HG02571 (cell line): ENCODE results near the gene SCAI.
A peak's percentile ranks its signal among the peaks of the same experiment; 100 is the strongest.
"Not testable (repeated sequence)": the region's sequence is repeated elsewhere in the genome, so short reads cannot be mapped to it uniquely, and the experiment has no call there.

Source experiments
- ATAC-seq: cut with Tn5 transposase; IDR thresholded peaks from one replicate; pipeline ENCODE4 v1.9.1; 2021; ENCODE audit warnings: mild to moderate bottlenecking, moderate library complexity; ENCODE audit not compliant: unreplicated experiment

SCAI gene

DNA sequence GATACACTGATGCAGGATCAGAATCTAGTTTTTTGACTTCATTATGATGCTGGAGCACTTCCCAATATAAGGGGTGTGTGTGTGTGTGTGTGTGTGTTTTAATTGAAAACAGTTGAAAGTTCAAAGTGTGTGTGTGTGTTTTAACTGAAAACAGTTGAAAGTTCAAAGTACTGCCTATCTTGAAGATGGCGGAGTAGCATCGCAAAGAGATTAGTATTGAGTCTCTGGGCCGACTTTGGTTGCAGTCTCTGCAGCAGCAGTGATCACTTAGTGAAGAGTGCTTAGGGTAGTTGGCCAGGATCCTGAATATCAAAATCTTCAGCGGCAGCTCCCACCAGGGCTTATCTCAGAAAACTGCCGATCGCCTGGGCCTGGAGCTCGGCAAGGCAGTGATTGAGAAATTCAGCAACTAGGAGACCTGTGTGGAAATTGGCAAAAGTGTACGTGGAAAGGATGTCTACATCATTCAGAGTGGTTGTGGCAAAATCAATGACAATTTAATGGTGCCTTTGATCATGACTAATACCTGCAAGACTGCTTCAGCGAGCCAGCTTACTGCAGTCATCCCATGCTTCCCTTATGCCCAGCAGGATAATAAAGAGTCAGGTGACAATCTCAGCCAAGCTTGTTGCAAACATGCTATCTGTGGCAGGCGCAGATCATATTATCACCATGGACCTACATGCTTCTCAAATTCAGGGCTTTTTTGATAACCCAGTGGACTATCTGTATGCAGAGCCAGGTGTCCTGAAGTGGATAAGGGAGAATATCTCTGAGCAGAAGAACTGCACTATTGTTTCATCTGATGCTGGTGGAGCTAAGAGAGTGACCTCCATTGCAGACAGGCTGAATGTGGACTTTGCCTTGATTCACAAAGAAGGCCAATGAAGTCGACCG is 7.3 kb upstream of the SCAI start:
- ATAC-seq: no peak

DNA sequence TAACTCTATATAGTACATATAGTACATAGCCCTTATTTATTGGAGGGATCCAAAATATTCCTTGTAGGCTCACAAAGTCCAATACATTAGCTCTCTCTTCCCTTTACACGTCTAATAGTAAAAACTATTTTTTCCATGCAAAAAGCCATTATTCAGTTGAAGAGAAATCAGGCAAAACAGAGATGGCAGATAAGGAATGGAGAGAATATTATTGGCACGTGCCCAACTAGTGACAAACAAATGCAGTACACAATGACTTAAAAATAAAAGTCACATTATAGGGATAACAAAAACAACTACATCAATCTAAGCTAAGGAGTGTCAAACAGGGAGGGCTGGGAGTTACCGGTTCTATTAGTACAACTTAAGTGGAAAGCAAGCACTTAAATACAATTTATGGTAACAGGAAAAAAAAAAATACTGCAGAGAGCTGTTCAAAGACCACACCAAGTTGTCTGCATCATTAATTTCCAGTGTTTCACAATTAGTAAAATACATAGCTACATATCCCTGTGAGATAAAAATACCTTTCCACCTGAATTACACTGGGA is 4.1 kb upstream of the SCAI start:
- ATAC-seq: no peak

DNA sequence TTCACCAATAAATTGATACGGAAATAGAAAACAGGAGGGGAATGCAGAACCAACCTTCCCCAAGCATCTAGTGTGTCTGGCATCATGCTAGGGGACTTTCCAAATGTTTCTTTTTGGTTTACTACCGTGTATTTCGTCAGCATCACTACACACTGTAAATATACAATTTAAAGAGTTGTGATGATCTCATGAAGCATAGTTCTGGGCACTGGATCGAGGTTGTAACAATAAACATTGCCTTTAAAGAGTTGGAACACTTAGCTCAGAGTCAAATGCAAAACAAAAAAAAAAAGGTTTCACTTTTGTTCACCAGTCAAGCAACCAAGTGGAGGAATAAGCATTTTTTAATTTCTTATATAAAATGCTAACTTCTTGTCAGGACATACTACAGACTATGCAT is 2.9 kb upstream of the SCAI start:
- no peak for ATAC-seq

DNA sequence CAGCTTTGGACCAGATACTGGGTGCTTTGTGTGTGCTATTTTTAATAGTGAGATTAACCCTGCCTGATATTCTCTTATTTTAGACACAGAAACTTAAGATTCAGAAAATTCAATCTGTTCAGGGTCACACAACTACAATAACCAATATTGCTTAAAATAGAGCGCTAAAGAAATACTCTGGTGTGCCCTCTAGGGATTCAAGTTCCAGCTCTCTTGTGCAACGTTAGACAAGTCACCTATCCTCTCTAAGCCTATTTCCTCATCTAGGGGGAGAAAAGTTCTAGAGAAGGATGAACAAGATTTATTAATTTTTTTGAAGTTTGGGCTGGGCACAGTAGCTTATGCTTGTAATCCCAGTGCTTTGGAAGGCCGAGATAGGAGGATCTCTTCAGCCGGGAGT is 2.1 kb upstream of the SCAI start:
- no peak for ATAC-seq

DNA sequence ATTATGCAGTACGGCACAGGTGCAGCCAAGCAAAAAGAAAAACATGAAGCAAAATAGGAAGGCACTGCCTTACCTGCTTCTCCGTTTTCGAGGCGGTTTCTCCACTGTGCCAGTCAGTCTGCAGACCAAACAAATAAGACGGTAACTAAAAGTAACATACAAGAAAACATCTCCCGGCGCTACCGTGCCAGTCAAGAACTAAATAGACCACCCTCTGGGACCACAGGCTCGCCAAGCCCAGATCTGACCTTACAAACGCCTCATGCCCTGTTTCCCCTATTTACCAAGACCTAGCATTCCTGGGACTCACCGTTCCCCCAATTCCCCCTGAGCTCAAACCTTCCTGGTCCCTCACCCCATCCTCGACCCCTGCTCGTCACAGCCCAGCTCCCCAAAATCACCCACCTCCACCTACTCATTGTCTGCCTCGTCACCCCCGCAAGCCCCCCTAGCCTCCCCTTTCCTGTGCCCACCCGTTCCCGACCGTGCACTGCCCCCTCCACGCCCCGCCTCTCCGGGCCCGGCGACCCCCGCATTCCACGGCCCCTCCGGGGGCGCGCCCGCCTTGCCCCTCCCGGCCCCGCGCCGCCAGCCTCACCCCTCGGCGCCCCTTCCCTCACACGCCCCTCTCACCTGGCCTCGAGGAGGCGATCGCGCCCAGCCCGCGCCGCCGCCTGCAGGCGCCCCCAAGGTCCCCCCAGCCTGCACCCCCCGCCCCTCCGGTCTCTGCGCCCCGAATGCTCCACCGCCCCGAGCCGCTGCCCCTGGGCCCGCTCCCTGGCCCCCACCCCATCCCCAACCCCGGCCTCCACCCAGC is 560 bp downstream of the SCAI start:
- no peak for ATAC-seq

DNA sequence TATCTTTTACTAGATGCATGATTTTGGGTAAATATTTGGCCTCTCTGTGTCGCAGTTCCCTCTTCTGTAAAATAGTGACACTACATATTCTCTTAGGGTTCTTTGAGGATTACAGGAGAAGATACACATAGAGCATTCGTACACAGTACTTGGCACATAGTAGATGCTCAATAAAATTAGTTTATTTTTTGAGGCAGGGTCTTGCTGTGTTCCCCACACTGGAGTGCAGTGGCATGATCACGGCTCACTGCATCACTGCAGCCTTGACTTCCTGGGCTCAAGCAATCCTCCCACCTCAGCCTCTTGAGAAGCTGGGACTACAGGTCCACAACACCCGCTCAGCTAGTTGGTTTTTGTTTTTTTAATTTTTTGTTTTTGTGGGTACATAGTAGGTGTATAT is 1.6 kb downstream of the SCAI start:
- no peak for ATAC-seq

DNA sequence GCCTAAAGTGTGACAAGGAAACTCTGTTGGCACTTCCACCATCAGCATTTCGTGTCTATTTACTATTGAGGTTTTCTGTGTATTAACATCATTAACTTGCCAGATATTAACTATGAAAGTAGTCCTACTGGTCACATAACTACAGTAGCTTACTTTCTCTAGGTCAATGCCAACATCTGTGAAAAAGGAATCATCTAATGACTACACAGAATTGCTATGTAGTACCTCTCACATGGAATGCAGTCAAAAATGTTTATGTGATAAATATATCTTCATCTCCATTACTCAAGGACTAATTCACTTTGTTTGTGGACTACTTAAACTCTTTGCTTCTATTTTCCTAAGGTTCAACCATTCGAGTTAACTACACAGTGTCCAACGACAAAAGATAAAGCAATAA is 2.1 kb downstream of the SCAI start:
- ATAC-seq: no peak

DNA sequence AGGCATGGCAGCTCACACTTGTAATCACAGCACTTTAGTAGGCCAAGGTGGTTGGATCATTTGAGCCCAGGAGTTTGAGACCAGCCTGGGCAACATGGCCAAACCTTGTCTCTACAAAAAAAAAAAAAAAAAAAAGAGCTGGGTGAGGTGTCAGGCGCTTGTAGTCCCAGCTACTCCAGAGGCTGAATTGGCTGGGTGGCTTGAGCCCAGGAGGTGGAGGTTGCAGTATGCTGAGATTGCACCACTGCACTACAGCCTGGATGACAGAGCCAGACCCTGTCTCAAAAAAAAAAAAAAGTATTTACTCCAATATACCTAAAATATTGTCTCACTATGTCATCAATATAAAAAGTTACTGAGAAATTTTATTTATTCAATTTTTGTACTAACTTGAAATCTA is 2.8 kb downstream of the SCAI start:
- no peak for ATAC-seq

DNA sequence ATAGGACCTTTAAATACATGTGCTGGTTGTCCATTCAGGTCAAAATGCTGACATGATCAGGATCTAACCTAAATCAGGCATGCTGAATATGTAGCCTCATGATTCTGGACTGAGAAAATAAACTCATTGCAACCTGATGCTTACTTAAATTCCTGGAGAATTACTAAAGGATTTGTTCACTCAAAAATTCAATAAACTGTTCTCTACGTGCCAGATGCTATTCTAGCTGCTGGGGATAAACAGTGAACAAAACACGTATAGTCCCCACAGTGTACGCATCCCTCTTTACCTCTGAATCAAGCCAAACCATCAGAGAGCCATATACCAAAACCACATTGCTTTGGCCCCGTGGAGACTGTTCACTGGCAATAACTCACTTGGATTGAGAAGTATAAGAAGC is 6.1 kb downstream of the SCAI start:
- ATAC-seq: no peak

DNA sequence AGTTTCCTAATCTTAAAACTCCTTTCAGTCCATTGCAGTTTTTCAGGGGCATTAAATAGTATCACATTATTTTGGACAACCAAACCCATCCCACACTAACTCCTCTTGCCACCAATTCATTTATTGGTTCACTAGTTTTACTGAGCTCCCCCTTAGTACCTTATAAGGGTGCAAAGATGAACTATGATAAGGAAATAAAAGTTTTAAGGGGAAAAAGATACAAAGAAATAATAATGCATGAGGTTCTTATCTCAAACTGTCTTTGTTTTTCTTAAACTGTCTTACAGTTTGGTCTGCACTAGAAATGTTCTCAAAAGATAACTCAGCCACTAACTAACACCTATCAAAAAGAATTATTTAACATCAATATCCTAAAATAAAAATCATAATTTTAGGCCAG is 8.4 kb downstream of the SCAI start:
- ATAC-seq: no peak

DNA sequence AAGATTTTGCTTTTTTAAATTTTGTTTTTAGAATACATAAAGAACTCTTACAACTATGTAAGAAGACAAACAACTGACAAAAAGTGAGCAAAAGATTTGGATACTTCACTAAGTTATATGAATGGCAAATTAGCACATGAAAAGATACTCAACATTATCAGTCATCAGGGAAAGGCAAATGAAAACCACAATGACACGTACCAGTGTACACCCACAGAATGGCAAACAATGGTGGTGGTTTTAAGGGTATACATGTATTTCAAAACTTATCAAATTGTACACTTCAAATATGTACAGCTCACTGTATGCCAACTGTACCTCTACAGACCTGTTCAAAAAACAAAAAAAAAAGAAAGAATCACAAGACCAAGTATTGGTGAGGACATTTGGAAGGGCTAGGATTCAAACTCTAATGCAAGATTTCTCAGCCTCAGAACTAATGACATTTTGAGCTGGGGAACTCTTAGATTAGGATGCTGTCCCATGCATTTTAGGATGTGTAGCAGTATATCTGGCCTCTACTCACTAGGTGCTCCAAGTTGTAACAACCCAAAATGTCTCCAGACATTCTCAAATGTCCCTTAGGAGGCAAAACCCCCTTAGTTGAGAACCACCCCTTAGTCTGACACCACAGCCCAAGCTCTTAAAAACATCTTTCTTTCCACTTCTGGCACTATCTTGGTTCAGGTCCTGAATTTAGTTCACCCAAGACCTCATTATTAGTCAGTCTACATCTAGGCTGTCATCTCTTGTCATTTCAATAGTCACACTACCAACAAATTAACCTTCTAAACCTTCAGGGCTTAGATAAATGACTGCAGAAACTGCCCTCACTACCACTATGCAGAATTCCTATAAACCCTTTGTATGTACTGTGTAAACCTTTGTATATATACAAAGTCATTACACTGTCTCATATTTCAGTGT is 9.7 kb downstream of the SCAI start:
- no peak for ATAC-seq

DNA sequence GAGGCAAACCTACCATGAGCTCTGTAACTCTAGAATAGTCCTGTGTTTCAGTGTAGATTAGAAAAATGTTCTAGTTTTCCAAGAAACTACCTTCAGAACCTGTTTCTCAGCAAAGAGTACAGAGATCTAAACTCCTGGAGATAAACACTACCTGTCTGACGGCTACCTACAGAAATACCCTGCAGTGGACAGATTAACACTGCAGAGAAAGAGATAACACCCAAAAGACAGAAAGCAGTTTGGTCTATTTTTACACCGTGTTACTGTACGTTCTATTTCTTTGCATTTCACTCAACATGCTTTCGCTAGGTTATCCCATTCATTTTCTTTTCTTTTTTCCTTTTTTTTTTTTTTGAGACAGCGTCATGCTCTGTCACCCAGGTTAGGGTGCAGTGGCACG is 11.6 kb downstream of the SCAI start:
- no peak for ATAC-seq

DNA sequence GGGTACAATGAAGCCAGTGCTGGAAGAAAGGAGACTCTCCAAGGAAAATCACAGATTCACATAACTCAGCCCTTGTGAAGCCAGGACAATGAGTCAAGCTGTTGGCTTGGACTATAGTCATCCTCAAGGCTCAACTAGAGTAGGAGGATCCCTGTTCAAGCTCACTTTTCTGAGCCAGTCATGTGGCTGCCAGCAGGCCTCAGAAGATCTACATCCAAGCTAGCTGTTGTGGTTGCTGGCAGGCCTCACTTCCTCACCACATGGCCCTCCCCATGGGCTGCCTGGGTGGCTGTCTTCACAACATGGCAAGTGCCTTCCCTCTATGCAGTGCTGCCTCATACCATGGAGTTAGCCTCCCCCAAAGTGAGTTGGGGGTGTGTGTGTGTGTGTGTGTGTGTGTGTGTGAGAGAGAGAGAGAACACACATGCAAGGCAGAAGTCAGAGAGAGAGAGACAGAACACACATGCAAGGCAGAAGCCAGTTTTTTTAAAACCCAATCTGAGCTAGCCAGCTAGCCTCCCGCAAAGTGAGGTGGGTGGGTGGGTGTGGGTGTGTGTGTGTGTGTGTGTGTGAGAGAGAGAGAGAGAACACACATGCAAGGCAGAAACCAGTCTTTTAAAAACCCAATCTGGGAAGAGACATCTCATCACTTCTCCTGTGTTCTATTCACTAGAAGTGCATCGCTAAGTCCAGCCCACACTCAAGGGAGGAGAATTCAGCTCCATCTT is 17.1 kb downstream of the SCAI start:
- peak; percentile 69 for ATAC-seq

DNA sequence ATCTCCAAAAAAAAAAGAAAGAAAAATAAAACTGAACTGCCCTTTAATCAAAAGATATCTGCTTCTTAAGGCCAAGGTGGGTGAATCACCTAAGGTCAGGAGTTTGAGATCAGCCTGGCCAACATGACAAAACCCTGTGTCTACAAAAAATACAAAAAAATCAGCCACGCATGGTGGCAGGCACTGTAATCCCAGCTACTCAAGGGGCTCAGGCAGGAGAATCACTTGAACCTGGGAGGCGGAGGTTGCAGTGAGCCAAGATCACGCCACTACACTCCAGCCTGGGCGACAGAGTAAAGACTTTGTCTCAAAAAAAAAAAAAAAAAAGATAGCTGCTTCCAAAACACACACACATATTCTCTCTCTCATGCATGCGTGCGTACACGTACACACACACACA is 17.8 kb downstream of the SCAI start:
- no peak for ATAC-seq

DNA sequence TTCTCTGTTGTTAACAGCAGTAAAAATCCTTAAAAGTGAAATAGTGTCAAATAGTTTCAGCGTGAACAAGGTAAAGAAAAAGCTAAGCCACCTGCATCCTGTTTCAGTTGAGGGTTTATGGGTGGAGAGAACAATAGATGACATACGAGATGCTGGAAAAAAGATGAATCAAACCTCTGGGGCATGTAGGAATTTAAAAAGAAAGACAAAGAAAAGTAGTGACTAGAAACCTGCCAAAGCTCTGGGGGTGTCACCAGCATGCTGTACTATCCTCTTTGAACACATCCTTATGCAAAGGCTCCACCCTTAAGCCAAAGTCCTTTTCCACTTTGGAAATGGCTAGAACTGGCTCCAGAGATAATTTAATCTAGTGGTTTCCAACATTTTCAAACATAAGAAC is 22.2 kb downstream of the SCAI start:
- no peak for ATAC-seq

DNA sequence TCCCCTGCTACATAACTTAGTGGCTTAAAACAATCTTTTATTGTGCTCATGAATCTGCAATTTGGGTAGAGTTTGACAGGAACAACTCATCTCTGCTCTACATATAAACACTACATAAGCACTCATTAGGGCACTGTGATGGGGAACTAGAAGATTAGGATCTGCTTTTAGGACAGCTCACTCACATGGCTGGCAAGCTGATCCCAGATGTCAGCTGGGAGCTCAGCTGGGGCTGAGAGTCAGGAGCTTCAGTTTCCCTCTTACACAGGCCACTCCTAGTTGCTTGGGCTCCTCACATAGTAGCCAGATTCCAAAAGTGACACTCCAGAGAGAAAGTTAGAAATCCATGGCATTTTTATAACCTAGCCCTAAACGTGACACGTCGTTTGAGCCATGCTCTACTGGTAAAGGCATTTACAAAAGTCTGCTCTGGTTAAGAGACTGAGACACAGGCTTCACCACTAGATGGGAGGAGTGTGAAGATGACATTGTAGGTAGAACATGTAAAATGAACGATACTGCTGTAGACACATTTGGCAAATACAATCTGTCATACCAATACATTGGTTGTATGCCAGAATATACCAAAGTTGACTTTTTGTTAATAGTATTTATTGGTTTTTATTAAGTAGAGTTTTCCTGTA is 23.6 kb downstream of the SCAI start:
- ATAC-seq: no peak

DNA sequence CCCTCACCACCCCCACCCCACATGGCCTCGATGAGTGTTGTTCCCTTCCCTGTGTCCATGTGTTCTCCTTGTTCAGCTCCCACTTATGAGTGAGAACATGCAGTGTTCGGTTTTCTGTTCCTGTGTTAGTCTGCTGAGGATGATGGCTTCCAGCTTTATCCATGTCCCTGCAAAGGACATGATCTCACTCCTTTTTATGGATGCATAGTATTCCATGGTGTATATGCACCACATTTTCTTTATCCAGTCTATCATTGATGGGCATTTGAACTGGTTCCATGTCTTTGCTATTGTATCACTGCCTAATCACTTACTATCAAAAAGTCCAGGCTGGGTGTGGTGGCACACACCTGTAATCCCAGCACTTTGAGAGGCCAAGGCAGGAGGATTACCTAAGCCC is 24.6 kb downstream of the SCAI start:
- not testable (repeated sequence) for ATAC-seq

DNA sequence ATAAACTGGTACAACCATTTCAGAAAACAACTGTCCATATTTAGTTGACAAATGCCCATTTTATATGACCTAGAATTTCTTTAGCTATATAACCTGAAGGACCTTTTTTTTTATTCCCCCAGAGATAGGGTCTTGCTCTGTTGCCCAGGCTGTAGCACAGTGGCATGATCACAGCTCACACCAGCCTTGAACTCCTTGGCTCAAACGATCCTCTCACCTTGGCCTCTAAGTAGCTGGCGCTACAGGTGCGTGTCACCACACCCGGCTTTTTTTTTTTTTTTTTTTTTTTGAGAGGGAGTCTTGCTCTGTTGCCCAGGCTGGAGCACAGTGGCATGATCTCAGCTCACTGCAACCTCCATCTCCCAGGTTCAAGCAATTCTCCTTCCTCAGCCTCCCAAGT is 28.8 kb downstream of the SCAI start:
- ATAC-seq: not testable (repeated sequence)

DNA sequence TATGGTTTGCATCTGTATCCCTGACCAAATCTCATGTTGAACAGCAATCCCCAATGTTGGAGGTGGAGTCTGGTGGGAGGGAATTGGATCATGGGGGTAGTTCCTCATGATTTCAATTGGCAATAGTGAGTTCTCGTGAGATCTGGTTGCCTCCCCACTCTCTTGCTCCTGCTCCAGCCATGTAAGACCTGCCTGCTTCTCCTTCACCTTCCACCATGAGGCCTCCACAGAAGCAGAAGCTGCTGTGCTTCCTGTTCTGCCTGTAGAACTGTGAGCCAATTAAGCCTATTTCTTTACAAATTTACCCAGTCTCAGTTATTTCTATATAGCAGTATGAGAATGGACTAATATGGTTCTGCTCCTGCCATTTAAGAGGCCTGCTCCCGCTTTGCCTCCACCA is 32.9 kb downstream of the SCAI start:
- ATAC-seq: no peak

DNA sequence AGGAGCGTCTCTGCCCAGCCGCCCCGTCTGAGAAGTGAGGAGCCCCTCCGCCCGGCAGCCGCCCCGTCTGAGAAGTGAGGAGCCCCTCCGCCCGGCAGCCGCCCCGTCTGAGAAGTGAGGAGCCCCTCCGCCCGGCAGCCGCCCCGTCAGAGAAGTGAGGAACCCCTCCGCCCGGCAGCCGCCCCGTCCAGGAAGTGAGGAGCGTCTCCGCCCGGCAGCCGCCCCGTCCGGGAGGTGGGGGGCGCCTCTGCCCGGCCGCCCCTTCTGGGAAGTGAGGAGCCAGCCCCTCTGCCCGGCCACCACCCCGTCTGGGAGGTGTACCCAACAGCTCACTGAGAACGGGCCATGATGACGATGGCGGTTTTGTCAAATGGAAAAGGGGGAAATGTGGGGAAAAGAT is 34.8 kb downstream of the SCAI start:
- ATAC-seq: not testable (repeated sequence)
